HepG2 (cell line): ENCODE results near the gene SLC28A1. TPM values are rescaled to one million over a fixed set of nuclear protein-coding genes. Genes with fewer than 3 reads are reported as not detected.

Experiments used
- ARID2 ChIP-seq: sonication (generic); formaldehyde crosslinking; IDR thresholded peaks from 2 replicates; pipeline ENCODE4 v1.8.1; 2022; ENCODE audit warnings: mild to moderate bottlenecking, missing genetic modification reagents, borderline replicate concordance
- ATM ChIP-seq: fragments of 450-650 bp; IDR thresholded peaks from 2 replicates; pipeline ENCODE4 v1.7.1; 2017; ENCODE audit warnings: mild to moderate bottlenecking, borderline replicate concordance
- CAMTA2 ChIP-seq: sonication (generic); formaldehyde crosslinking; IDR thresholded peaks from 2 replicates; pipeline ENCODE4 v1.4.0; 2020; ENCODE audit warnings: mild to moderate bottlenecking, missing genetic modification reagents, borderline replicate concordance
- CBX2 ChIP-seq, 2 experiments: fragments of 200-600 bp in 1 of 2; sonication (generic); formaldehyde crosslinking in 1 of 2; IDR thresholded peaks; 2 replicates each; pipeline versions ENCODE4 v1.7.0 to v1.8.1; 2018 to 2022; ENCODE audit warnings: low read depth in 2 of 2, low read length in 1 of 2, mild to moderate bottlenecking in 1 of 2, missing genetic modification reagents in 1 of 2
- MLLT10 ChIP-seq: sonication (generic); formaldehyde crosslinking; IDR thresholded peaks from 2 replicates; pipeline ENCODE4 v1.4.0; 2020; ENCODE audit warnings: missing genetic modification reagents
- NFYB ChIP-seq: sonication (generic); formaldehyde crosslinking; IDR thresholded peaks from 2 replicates; pipeline ENCODE4 v1.4.0; 2020; ENCODE audit warnings: missing genetic modification reagents
- ONECUT2 ChIP-seq: sonication (generic); formaldehyde crosslinking; IDR thresholded peaks from 2 replicates; pipeline ENCODE4 v1.4.0; 2020; ENCODE audit warnings: missing genetic modification reagents
- POLR2G ChIP-seq: fragments of 200-400 bp; formaldehyde crosslinking; IDR thresholded peaks from 2 replicates; pipeline ENCODE4 v1.6.1; 2018; ENCODE audit warnings: mild to moderate bottlenecking, low read depth, low read length, moderate library complexity
- SRY ChIP-seq: sonication (generic); formaldehyde crosslinking; IDR thresholded peaks from 2 replicates; pipeline ENCODE4 v1.8.0; 2022; ENCODE audit warnings: mild to moderate bottlenecking, missing genetic modification reagents
- ZNF674 ChIP-seq: sonication (generic); formaldehyde crosslinking; IDR thresholded peaks from 2 replicates; pipeline ENCODE4 v1.5.0; 2020; ENCODE audit warnings: low read depth, mild to moderate bottlenecking, missing genetic modification reagents
- ZNF747 ChIP-seq: sonication (generic); formaldehyde crosslinking; IDR thresholded peaks from 2 replicates; pipeline ENCODE4 v1.8.1; 2023; ENCODE audit warnings: missing genetic modification reagents, mild to moderate bottlenecking, borderline replicate concordance
- ZNF766 ChIP-seq: sonication (generic); formaldehyde crosslinking; IDR thresholded peaks from 2 replicates; pipeline ENCODE4 v1.5.0; 2020; ENCODE audit warnings: missing genetic modification reagents, borderline replicate concordance
- polyA plus RNA-seq, 8 experiments: library from polyadenylated mRNA; depleted of rRNA in 3 of 8; stranded (reverse) in 7 of 8; unstranded in 1 of 8; fragments of >200 nt; fragmentation: Illumina TruSeq in 4 of 8; extraction: Trizol in 4 of 8; gene quantifications; 2 replicates each; pipeline versions ENCODE4 v1.2.1 to v1.2.3, GENCODE V29; 2011 to 2016; ENCODE audit warnings: low read depth in 4 of 8, missing spikeins in 1 of 8, mixed read lengths in 1 of 8; ENCODE audit not compliant: insufficient read depth in 1 of 8
- total RNA-seq, 5 experiments: library from RNA; depleted of rRNA; stranded (reverse); fragments of >200 nt; fragmentation: Illumina TruSeq; extraction: Trizol; gene quantifications; 2 replicates each; pipeline ENCODE4 v1.2.3, GENCODE V29; 2016; ENCODE audit warnings: low read depth in 1 of 5
- TF ChIP-seq, protein P1 (sequence below): sonication (generic); formaldehyde crosslinking; IDR thresholded peaks from 2 replicates; pipeline ENCODE4 v1.5.1; 2020; ENCODE audit warnings: mild to moderate bottlenecking, missing genetic modification reagents, borderline replicate concordance
- TF ChIP-seq, protein P2 (sequence below): sonication (generic); formaldehyde crosslinking; IDR thresholded peaks from 2 replicates; pipeline ENCODE4 v1.4.0; 2020; ENCODE audit warnings: missing genetic modification reagents
- TF ChIP-seq, protein P3 (sequence below): sonication (generic); formaldehyde crosslinking; conservative IDR thresholded peaks from 2 replicates; pipeline ENCODE4 v1.8.0; 2022; ENCODE audit warnings: missing genetic modification reagents

The SLC28A1 gene
- total and polyA plus RNA-seq, 2 of the 13 experiments (the other 11 are each of a cell fraction or from before 2014, with no cell fraction given): 0.31 to 5.8 TPM

DNA sequence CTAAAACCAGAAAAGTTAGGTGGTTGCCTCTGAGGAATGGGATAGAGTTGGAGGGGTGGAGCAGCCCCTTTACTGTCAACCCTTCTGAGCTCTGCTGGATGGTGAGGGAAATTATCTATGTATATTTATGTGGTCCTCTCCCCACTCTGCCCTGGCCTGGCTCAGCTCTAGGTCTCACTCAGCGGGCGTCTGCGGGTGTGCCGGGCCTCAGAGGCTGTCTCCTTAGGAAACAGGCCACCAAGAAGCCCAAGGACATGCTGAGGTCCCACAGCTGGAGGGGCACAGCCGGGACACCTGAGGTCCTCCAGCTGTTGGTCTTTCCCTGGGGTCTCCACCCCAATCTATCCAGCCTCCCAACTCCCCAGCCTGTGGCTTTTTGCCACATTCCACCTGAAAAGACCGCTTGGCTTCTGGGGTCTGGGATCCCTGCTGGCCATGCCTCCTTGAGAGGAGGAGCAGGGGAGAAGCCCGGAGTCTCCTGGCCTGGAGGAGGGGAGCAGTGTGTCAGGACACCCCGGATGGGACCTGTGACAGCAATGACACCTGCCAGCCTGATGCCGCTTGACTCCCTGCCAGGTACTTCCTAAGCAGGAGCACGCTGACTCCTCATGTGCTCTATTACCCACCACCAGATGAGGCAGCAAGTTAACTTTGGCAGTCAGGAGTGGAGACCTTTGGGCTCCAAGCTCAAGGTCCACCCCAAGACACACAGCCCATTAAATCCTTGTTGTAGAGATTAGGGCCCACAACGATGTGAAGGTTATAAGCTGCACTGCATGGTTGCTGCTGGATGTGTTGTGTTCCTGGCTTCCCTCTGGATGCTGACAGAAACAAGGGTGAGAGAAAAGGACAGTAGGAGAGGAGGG is at the start of gene SLC28A1 (continued):
- TF ChIP-seq, protein P1, sequence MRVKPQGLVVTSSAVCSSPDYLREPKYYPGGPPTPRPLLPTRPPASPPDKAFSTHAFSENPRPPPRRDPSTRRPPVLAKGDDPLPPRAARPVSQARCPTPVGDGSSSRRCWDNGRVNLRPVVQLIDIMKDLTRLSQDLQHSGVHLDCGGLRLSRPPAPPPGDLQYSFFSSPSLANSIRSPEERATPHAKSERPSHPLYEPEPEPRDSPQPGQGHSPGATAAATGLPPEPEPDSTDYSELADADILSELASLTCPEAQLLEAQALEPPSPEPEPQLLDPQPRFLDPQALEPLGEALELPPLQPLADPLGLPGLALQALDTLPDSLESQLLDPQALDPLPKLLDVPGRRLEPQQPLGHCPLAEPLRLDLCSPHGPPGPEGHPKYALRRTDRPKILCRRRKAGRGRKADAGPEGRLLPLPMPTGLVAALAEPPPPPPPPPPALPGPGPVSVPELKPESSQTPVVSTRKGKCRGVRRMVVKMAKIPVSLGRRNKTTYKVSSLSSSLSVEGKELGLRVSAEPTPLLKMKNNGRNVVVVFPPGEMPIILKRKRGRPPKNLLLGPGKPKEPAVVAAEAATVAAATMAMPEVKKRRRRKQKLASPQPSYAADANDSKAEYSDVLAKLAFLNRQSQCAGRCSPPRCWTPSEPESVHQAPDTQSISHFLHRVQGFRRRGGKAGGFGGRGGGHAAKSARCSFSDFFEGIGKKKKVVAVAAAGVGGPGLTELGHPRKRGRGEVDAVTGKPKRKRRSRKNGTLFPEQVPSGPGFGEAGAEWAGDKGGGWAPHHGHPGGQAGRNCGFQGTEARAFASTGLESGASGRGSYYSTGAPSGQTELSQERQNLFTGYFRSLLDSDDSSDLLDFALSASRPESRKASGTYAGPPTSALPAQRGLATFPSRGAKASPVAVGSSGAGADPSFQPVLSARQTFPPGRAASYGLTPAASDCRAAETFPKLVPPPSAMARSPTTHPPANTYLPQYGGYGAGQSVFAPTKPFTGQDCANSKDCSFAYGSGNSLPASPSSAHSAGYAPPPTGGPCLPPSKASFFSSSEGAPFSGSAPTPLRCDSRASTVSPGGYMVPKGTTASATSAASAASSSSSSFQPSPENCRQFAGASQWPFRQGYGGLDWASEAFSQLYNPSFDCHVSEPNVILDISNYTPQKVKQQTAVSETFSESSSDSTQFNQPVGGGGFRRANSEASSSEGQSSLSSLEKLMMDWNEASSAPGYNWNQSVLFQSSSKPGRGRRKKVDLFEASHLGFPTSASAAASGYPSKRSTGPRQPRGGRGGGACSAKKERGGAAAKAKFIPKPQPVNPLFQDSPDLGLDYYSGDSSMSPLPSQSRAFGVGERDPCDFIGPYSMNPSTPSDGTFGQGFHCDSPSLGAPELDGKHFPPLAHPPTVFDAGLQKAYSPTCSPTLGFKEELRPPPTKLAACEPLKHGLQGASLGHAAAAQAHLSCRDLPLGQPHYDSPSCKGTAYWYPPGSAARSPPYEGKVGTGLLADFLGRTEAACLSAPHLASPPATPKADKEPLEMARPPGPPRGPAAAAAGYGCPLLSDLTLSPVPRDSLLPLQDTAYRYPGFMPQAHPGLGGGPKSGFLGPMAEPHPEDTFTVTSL (CRISPR knock-in tag): peak; percentile 20; the same call in 1 of the 2 replicates
- TF ChIP-seq NFYB: no peak
- TF ChIP-seq ZNF766 (CRISPR knock-in tag): no peak
- no peak for TF ChIP-seq ZNF747 (CRISPR knock-in tag)
- no peak for TF ChIP-seq CBX2 (IDR thresholded peaks at IDR 0.05; ENCODE audit: low read depth, low read length)
- TF ChIP-seq CBX2 (CRISPR knock-in tag; IDR thresholded peaks at IDR 0.05; ENCODE audit: low read depth): no peak
- no peak for TF ChIP-seq ATM
- TF ChIP-seq ONECUT2 (CRISPR knock-in tag): no peak
- TF ChIP-seq MLLT10 (CRISPR knock-in tag): no peak
- TF ChIP-seq, protein P2, sequence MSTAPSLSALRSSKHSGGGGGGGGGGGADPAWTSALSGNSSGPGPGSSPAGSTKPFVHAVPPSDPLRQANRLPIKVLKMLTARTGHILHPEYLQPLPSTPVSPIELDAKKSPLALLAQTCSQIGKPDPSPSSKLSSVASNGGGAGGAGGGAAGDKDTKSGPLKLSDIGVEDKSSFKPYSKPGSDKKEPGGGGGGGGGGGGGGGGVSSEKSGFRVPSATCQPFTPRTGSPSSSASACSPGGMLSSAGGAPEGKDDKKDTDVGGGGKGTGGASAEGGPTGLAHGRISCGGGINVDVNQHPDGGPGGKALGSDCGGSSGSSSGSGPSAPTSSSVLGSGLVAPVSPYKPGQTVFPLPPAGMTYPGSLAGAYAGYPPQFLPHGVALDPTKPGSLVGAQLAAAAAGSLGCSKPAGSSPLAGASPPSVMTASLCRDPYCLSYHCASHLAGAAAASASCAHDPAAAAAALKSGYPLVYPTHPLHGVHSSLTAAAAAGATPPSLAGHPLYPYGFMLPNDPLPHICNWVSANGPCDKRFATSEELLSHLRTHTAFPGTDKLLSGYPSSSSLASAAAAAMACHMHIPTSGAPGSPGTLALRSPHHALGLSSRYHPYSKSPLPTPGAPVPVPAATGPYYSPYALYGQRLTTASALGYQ: no peak
- TF ChIP-seq CAMTA2 (CRISPR knock-in tag): no peak
- 0 out of 2 replicates have a peak, but pooled peaks have one; percentile 42 for TF ChIP-seq SRY
- TF ChIP-seq POLR2G: no peak
- TF ChIP-seq ARID2: no peak
- TF ChIP-seq ZNF674 (CRISPR knock-in tag): no peak
- TF ChIP-seq, protein P3, sequence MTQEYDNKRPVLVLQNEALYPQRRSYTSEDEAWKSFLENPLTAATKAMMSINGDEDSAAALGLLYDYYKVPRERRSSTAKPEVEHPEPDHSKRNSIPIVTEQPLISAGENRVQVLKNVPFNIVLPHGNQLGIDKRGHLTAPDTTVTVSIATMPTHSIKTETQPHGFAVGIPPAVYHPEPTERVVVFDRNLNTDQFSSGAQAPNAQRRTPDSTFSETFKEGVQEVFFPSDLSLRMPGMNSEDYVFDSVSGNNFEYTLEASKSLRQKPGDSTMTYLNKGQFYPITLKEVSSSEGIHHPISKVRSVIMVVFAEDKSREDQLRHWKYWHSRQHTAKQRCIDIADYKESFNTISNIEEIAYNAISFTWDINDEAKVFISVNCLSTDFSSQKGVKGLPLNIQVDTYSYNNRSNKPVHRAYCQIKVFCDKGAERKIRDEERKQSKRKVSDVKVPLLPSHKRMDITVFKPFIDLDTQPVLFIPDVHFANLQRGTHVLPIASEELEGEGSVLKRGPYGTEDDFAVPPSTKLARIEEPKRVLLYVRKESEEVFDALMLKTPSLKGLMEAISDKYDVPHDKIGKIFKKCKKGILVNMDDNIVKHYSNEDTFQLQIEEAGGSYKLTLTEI (CRISPR knock-in tag): no peak
